Neural progenitor cell (in vitro differentiated cells): ENCODE results near the gene IQCE. TPM values are rescaled to one million over a fixed set of nuclear protein-coding genes. Genes with fewer than 3 reads are reported as not detected.

ENCODE experiments used
- DNase-seq: peaks from one replicate; pipeline ENCODE4 v3.0.0-alpha.2; 2016; ENCODE audit warnings: low spot score
- H2AFZ ChIP-seq: fragments of 200-600 bp; sonication (generic); replicated peaks from 2 replicates; pipeline ENCODE4 v1.6.1; 2016; ENCODE audit warnings: antibody characterized with exemption
- H3F3A ChIP-seq: fragments of 200-600 bp; sonication (generic); 2 replicates; pipeline ENCODE4 v1.6.1; 2016; ENCODE audit warnings: antibody characterized with exemption, low read depth
- H3K27ac ChIP-seq: fragments of 200-600 bp; sonication (generic); 2 replicates; pipeline ENCODE4 v1.5.1; 2016; ENCODE audit warnings: mild to moderate bottlenecking
- H3K27me3 ChIP-seq: fragments of 200-600 bp; sonication (generic); 2 replicates; pipeline ENCODE4 v1.6.1; 2016; ENCODE audit warnings: mild to moderate bottlenecking, moderate library complexity
- H3K36me3 ChIP-seq: fragments of 200-600 bp; sonication (generic); 2 replicates; pipeline ENCODE4 v1.5.1; 2016
- H3K4me1 ChIP-seq: fragments of 200-600 bp; sonication (generic); 2 replicates; pipeline ENCODE4 v1.6.1; 2016; ENCODE audit warnings: mixed run types
- H3K4me2 ChIP-seq: fragments of 200-600 bp; sonication (generic); 2 replicates; pipeline ENCODE4 v1.6.1; 2016
- H3K4me3 ChIP-seq: fragments of 200-600 bp; sonication (generic); 2 replicates; pipeline ENCODE4 v1.5.1; 2016
- H3K79me2 ChIP-seq: fragments of 200-600 bp; sonication (generic); 2 replicates; pipeline ENCODE4 v1.6.1; 2016; ENCODE audit warnings: low read depth
- H3K9ac ChIP-seq: fragments of 200-600 bp; sonication (generic); 2 replicates; pipeline ENCODE4 v1.6.1; 2016
- H3K9me3 ChIP-seq: fragments of 200-600 bp; sonication (generic); 2 replicates; pipeline ENCODE4 v1.5.1; 2016; ENCODE audit warnings: low read depth
- H4K20me1 ChIP-seq: fragments of 200-600 bp; sonication (generic); 2 replicates; pipeline ENCODE4 v1.6.1; 2016; ENCODE audit warnings: low read depth
- H3K27ac Mint-ChIP-seq: 3 replicates; pipeline ENCODE4 v1.8.0; 2021; ENCODE audit warnings: mixed read lengths
- H3K27me3 Mint-ChIP-seq: 2 replicates; pipeline ENCODE4 v1.8.0; 2022; ENCODE audit warnings: low read depth, mild to moderate bottlenecking, inconsistent platforms, moderate library complexity, mixed read lengths; ENCODE audit not compliant: insufficient read depth
- H3K36me3 Mint-ChIP-seq: 3 replicates; pipeline ENCODE4 v1.8.0; 2021; ENCODE audit warnings: mixed read lengths
- H3K4me1 Mint-ChIP-seq: 3 replicates; pipeline ENCODE4 v1.8.0; 2021; ENCODE audit warnings: mixed read lengths
- H3K4me3 Mint-ChIP-seq: 3 replicates; pipeline ENCODE4 v1.8.0; 2021; ENCODE audit warnings: mild to moderate bottlenecking, moderate library complexity, mixed read lengths
- H3K9me3 Mint-ChIP-seq: 3 replicates; pipeline ENCODE4 v1.8.0; 2020; ENCODE audit warnings: mixed read lengths
- CTCF ChIP-seq: fragments of 200-600 bp; sonication (generic); IDR thresholded peaks from 2 replicates; pipeline ENCODE4 v1.5.1; 2017; ENCODE audit warnings: antibody characterized with exemption, mild to moderate bottlenecking
- EZH2 ChIP-seq: fragments of 200-600 bp; sonication (generic); IDR thresholded peaks from 2 replicates; pipeline ENCODE4 v1.6.1; 2017; ENCODE audit warnings: antibody characterized with exemption, mild to moderate bottlenecking, moderate library complexity
- EZH2phosphoT487 ChIP-seq: fragments of 200-600 bp; sonication (generic); IDR thresholded peaks from 2 replicates; pipeline ENCODE4 v1.6.1; 2017; ENCODE audit warnings: antibody characterized with exemption
- total RNA-seq: library from RNA; depleted of rRNA; stranded (reverse); fragments of >200 nt; gene quantifications from 2 replicates; pipeline ENCODE4 v1.2.3, GENCODE V29; 2015; ENCODE audit warnings: low replicate concordance

Gene IQCE
- total RNA-seq, 1 donor from 2014 or later: 4.6 TPM

GRCh38 chr7:2621948-2622640 lies 63.3 kb downstream of the IQCE start:
- Histone ChIP-seq H3K4me1 (peaks cover 28% of the 10 kb centered on the region), H3K4me3 (no peak overlapping the region), H2AFZ (no peak overlapping the region), H3K4me2 (peak overlapping the region; percentile 11), H3K9me3 (no peaks in the 10 kb centered on the region), H3K79me2 (no peaks in the 10 kb centered on the region), H4K20me1 (no peaks in the 10 kb centered on the region), H3F3A (peaks cover 31% of the 10 kb centered on the region), H3K36me3 (no peaks in the 10 kb centered on the region), H3K27ac (no peak overlapping the region), H3K9ac (no peak overlapping the region), H3K27me3 (no peaks in the 10 kb centered on the region)
- H3K9me3 Mint-ChIP-seq: no peaks in the 10 kb centered on the region
- H3K4me3 Mint-ChIP-seq: no peak overlapping the region
- no peak for TF ChIP-seq EZH2
- TF ChIP-seq EZH2phosphoT487: no peak
- no peak for TF ChIP-seq CTCF
- H3K27me3 Mint-ChIP-seq: peaks cover 5% of the 10 kb centered on the region
- H3K27ac Mint-ChIP-seq: peak overlapping the region; percentile 83
- no peaks in the 10 kb centered on the region for H3K36me3 Mint-ChIP-seq
- H3K4me1 Mint-ChIP-seq: peaks cover 57% of the 10 kb centered on the region
- peak; percentile 70 for DNase-seq

GRCh38 chr7:2622869-2623697 lies 64.3 kb downstream of the IQCE start:
- Histone ChIP-seq H3K36me3 (no peaks in the 10 kb centered on the region), H2AFZ (no peak overlapping the region), H3K4me2 (no peak overlapping the region), H3K9ac (no peak overlapping the region), H4K20me1 (no peaks in the 10 kb centered on the region), H3K79me2 (no peaks in the 10 kb centered on the region), H3K4me1 (peaks cover 21% of the 10 kb centered on the region), H3F3A (peaks cover 21% of the 10 kb centered on the region), H3K4me3 (no peak overlapping the region), H3K9me3 (no peaks in the 10 kb centered on the region), H3K27ac (no peak overlapping the region), H3K27me3 (no peaks in the 10 kb centered on the region)
- Mint-ChIP-seq H3K27me3 (peaks cover 5% of the 10 kb centered on the region), H3K4me3 (no peak overlapping the region), H3K9me3 (no peaks in the 10 kb centered on the region), H3K36me3 (no peaks in the 10 kb centered on the region), H3K4me1 (peaks cover 50% of the 10 kb centered on the region), H3K27ac (peak overlapping the region; percentile 63)
- TF ChIP-seq CTCF (no peak), EZH2phosphoT487 (no peak), EZH2 (no peak)
- no peak for DNase-seq

GRCh38 chr7:2623698-2624014 lies 64.9 kb downstream of the IQCE start:
- H3K4me2 ChIP-seq: no peak overlapping the region
- H2AFZ ChIP-seq: no peak overlapping the region
- no peaks in the 10 kb centered on the region for H3K79me2 ChIP-seq
- no peak overlapping the region for H3K4me3 Mint-ChIP-seq
- H4K20me1 ChIP-seq: no peaks in the 10 kb centered on the region
- no peak overlapping the region for H3K27ac ChIP-seq
- no peak overlapping the region for H3K9ac ChIP-seq
- H3K36me3 Mint-ChIP-seq: no peaks in the 10 kb centered on the region
- no peak overlapping the region for H3K27ac Mint-ChIP-seq
- H3K27me3 Mint-ChIP-seq: peaks cover 4% of the 10 kb centered on the region
- H3K4me1 Mint-ChIP-seq: peaks cover 48% of the 10 kb centered on the region
- no peaks in the 10 kb centered on the region for H3K36me3 ChIP-seq
- H3K4me3 ChIP-seq: no peak overlapping the region
- peaks cover 15% of the 10 kb centered on the region for H3F3A ChIP-seq
- no peaks in the 10 kb centered on the region for H3K9me3 ChIP-seq
- TF ChIP-seq EZH2 (no peak), CTCF (no peak), EZH2phosphoT487 (no peak)
- DNase-seq: no peak
- H3K27me3 ChIP-seq: no peaks in the 10 kb centered on the region
- H3K9me3 Mint-ChIP-seq: no peaks in the 10 kb centered on the region
- peaks cover 21% of the 10 kb centered on the region for H3K4me1 ChIP-seq
